WTC11 (cell line): ENCODE data around the gene PRRG2. TPM values are rescaled to one million over a fixed set of nuclear protein-coding genes. Genes with fewer than 3 reads are reported as not detected.

Experiments
- ATAC-seq: fragments of 200-7000 bp; cut with Tn5 transposase; 2 replicates; pipeline ENCODE4 v1.10.0; 2021; ENCODE audit warnings: mild to moderate bottlenecking, moderate library complexity
- CTCF ChIA-PET: fragments of 300-600 bp; sonication (Branson Sonifier 250); formaldehyde crosslinking; loops from one replicate; lab custom pipeline; 2021; ENCODE audit warnings: antibody characterized with exemption; lab: Charles Lee
- POLR2A ChIA-PET: fragments of 350-600 bp; sonication (Branson Sonifier 250); formaldehyde crosslinking; loops from one replicate; lab custom pipeline; 2021; ENCODE audit warnings: antibody characterized with exemption; lab: Charles Lee
- DNase-seq: peaks from one replicate; pipeline ENCODE4 v3.0.0; 2021; ENCODE audit warnings: low spot score
- H3K27ac Mint-ChIP-seq: 2 replicates; pipeline ENCODE4 v1.8.0; 2021; ENCODE audit warnings: mixed read lengths
- H3K27me3 Mint-ChIP-seq: 2 replicates; pipeline ENCODE4 v1.8.0; 2021; ENCODE audit warnings: low read depth, mild to moderate bottlenecking, moderate library complexity, mixed read lengths
- H3K36me3 Mint-ChIP-seq: 2 replicates; pipeline ENCODE4 v1.8.0; 2021; ENCODE audit warnings: mixed read lengths
- H3K4me1 Mint-ChIP-seq: 2 replicates; pipeline ENCODE4 v1.8.0; 2022; ENCODE audit warnings: mixed read lengths
- H3K4me3 Mint-ChIP-seq: 2 replicates; pipeline ENCODE4 v1.8.0; 2021; ENCODE audit warnings: mild to moderate bottlenecking, moderate library complexity, mixed read lengths
- H3K9me3 Mint-ChIP-seq: 2 replicates; pipeline ENCODE4 v1.8.0; 2021; ENCODE audit warnings: mixed read lengths
- CREM ChIP-seq: sonication (generic); formaldehyde crosslinking; IDR thresholded peaks from 2 replicates; pipeline ENCODE4 v1.8.1; 2022; ENCODE audit warnings: mild to moderate bottlenecking, missing genetic modification reagents, moderate library complexity
- ESRRA ChIP-seq: sonication (generic); formaldehyde crosslinking; IDR thresholded peaks from 2 replicates; pipeline ENCODE4 v1.8.1; 2022; ENCODE audit warnings: mild to moderate bottlenecking, missing genetic modification reagents, borderline replicate concordance
- NFATC4 ChIP-seq: fragments of 250-450 bp; sonication (Bioruptor Pico); IDR thresholded peaks from 2 replicates; pipeline ENCODE4 v1.9.0; 2021; ENCODE audit warnings: mild to moderate bottlenecking
- TCF7 ChIP-seq: sonication (generic); formaldehyde crosslinking; IDR thresholded peaks from 2 replicates; pipeline ENCODE4 v1.8.0; 2022; ENCODE audit warnings: mild to moderate bottlenecking, low read depth, missing genetic modification reagents, moderate library complexity
- ZNF138 ChIP-seq: sonication (generic); formaldehyde crosslinking; conservative IDR thresholded peaks from 2 replicates; pipeline ENCODE4 v1.8.1; 2022; ENCODE audit warnings: mild to moderate bottlenecking, moderate library complexity, missing genetic modification reagents
- ZNF263 ChIP-seq: sonication (generic); formaldehyde crosslinking; IDR thresholded peaks from 2 replicates; pipeline ENCODE4 v1.8.1; 2022; ENCODE audit warnings: low read depth, mild to moderate bottlenecking, moderate library complexity, missing genetic modification reagents
- ZNF317 ChIP-seq: sonication (generic); formaldehyde crosslinking; IDR thresholded peaks from 2 replicates; pipeline ENCODE4 v1.8.1; 2023; ENCODE audit warnings: low read depth, mild to moderate bottlenecking, moderate library complexity, missing genetic modification reagents, borderline replicate concordance
- ZNF423 ChIP-seq: fragments of 250-450 bp; sonication (Bioruptor Pico); IDR thresholded peaks from 2 replicates; pipeline ENCODE4 v2.1.2; 2022; ENCODE audit warnings: mild to moderate bottlenecking, moderate library complexity
- ZNF671 ChIP-seq: fragments of 250-450 bp; sonication (Bioruptor Pico); IDR thresholded peaks from 2 replicates; pipeline ENCODE4 v1.8.0; 2021; ENCODE audit warnings: mild to moderate bottlenecking
- total RNA-seq: library from RNA; stranded (reverse); gene quantifications from 3 replicates; pipeline ENCODE4 v1.2.3, GENCODE V29; 2021
- TF ChIP-seq, protein P1 (sequence below): sonication (generic); formaldehyde crosslinking; IDR thresholded peaks from 2 replicates; pipeline ENCODE4 v1.8.1; 2023; ENCODE audit warnings: mild to moderate bottlenecking, moderate library complexity, missing genetic modification reagents
- TF ChIP-seq, protein P2 (sequence below): fragments of 250-450 bp; sonication (Bioruptor Pico); conservative IDR thresholded peaks from 2 replicates; pipeline ENCODE4 v1.9.0; 2021; ENCODE audit warnings: mild to moderate bottlenecking
- TF ChIP-seq, protein P3 (sequence below): fragments of 250-450 bp; sonication (Bioruptor Pico); IDR thresholded peaks from 2 replicates; pipeline ENCODE4 v1.9.0; 2021; ENCODE audit warnings: moderate library complexity, mild to moderate bottlenecking, inconsistent platforms, borderline replicate concordance
- TF ChIP-seq, protein P4 (sequence below): sonication (generic); formaldehyde crosslinking; IDR thresholded peaks from 2 replicates; pipeline ENCODE4 v1.8.1; 2023; ENCODE audit warnings: mild to moderate bottlenecking, missing genetic modification reagents, borderline replicate concordance
- TF ChIP-seq, protein P5 (sequence below): sonication (generic); formaldehyde crosslinking; IDR thresholded peaks from 2 replicates; pipeline ENCODE4 v1.8.0; 2022; ENCODE audit warnings: mild to moderate bottlenecking, missing genetic modification reagents
- TF ChIP-seq, protein P6 (sequence below): sonication (generic); formaldehyde crosslinking; conservative IDR thresholded peaks from 2 replicates; pipeline ENCODE4 v1.8.1; 2023; ENCODE audit warnings: mild to moderate bottlenecking, low read depth, missing genetic modification reagents, moderate library complexity
- TF ChIP-seq, protein P7 (sequence below): fragments of 250-450 bp; sonication (Bioruptor Pico); IDR thresholded peaks from 2 replicates; pipeline ENCODE4 v2.1.2; 2022; ENCODE audit warnings: mild to moderate bottlenecking, moderate library complexity

PRRG2 gene
- total RNA-seq, 1 experiment from 2014 or later = 5.9 TPM

DNA sequence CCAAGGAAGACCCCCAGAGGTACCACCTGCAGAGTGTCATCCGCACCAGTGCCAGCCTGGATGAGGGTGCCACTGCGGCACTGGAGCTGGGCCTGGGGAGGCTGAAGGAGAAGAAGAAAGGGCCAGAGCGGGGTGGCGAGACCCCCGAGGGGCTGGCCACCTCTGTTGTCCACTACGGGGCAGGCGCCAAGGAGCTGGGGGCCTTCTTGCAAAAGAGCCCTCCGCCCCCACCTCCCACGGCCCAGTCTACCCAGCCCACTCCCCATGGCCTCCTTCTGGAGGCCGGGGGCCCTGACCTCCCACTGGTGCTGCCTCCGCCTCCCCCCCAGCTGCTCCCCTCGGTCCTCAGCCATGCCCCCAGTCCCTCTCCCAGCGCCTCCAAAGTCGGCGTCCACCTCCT is 15.3 kb downstream of the PRRG2 start (continued):
- TF ChIP-seq, protein P1, sequence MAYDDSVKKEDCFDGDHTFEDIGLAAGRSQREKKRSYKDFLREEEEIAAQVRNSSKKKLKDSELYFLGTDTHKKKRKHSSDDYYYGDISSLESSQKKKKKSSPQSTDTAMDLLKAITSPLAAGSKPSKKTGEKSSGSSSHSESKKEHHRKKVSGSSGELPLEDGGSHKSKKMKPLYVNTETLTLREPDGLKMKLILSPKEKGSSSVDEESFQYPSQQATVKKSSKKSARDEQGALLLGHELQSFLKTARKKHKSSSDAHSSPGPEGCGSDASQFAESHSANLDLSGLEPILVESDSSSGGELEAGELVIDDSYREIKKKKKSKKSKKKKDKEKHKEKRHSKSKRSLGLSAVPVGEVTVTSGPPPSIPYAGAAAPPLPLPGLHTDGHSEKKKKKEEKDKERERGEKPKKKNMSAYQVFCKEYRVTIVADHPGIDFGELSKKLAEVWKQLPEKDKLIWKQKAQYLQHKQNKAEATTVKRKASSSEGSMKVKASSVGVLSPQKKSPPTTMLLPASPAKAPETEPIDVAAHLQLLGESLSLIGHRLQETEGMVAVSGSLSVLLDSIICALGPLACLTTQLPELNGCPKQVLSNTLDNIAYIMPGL (CRISPR knock-in tag) = no peak
- TF ChIP-seq, protein P2, sequence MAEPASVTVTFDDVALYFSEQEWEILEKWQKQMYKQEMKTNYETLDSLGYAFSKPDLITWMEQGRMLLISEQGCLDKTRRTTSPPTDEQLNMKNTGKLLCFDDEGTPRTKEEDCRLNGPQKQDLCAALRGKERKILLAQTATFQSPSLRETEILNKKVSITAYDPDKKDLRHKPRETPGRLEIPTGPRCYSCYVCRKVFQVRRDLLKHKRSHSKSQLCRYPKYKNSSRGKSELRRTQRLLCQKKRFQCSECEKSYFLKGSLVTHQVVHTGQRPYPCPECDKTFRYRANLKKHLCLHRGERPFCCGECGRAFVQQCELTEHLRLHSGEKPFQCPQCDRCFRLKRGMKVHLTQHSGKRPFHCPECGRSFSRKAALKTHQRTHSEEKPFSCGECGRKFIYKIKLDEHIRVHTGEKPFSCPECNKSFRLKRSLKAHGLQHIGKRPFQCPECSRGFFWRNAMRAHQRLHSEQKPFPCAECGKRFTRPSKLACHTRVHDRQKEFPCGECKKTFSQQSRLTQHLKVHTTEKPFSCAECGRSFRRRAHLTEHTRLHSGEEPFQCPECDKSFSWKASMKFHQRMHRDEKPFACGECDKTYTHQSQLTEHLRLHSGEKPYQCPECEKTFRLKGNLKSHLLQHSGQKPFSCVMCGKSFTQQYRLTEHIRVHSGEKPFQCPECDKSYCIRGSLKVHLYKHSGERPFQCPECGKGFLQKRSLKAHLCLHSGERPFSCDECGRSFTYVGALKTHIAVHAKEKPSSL (CRISPR knock-in tag) = no peak
- TF ChIP-seq ZNF263 (no peak), TCF7 (CRISPR knock-in tag) (no peak), ZNF423 (no peak)

DNA sequence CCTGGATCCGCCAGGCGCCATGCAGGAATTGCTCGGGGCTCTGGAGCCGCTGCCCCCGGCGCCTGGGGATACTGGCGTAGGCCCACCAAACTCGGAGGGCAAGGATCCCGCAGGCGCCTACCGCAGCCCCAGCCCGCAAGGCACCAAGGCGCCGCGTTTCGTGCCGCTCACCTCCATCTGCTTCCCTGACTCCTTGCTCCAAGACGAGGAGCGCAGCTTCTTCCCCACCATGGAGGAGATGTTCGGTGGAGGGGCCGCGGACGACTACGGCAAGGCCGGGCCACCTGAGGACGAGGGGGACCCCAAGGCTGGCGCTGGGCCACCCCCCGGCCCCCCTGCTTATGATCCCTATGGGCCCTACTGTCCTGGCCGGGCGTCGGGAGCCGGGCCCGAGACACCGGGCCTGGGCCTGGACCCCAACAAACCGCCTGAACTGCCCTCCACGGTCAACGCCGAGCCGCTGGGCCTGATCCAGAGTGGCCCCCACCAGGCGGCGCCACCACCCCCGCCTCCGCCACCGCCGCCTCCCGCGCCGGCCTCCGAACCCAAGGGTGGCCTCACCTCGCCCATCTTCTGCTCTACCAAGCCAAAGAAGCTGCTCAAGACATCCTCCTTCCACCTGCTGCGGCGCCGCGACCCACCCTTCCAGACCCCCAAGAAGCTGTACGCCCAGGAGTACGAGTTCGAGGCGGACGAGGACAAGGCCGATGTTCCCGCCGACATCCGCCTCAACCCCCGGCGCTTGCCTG is 16.0 kb downstream of the PRRG2 start:
- POLR2A ChIA-PET = no interaction called here
- peaks cover 8% of the 10 kb centered on the region for H3K4me1 Mint-ChIP-seq
- CTCF ChIA-PET = interaction anchor here (0.6 to 1.6 kb wide), 2 partner anchors 27 to 82 kb away, joined by 3 to 5 read pairs; no protein-coding TSS in a partner anchor
- no peak overlapping the region for H3K27ac Mint-ChIP-seq
- H3K36me3 Mint-ChIP-seq = peaks cover 42% of the 10 kb centered on the region
- DNase-seq = no peak
- H3K27me3 Mint-ChIP-seq = no peaks in the 10 kb centered on the region
- no peak for ATAC-seq
- no peak overlapping the region for H3K4me3 Mint-ChIP-seq
- no peaks in the 10 kb centered on the region for H3K9me3 Mint-ChIP-seq
- no peak for TF ChIP-seq CREM (CRISPR knock-in tag)
- no peak for TF ChIP-seq ESRRA (CRISPR knock-in tag)
- TF ChIP-seq, protein P3, sequence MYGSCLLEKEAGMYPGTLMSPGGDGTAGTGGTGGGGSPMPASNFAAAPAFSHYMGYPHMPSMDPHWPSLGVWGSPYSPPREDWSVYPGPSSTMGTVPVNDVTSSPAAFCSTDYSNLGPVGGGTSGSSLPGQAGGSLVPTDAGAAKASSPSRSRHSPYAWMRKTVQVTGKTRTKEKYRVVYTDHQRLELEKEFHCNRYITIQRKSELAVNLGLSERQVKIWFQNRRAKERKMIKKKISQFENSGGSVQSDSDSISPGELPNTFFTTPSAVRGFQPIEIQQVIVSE (CRISPR knock-in tag) = no peak

DNA sequence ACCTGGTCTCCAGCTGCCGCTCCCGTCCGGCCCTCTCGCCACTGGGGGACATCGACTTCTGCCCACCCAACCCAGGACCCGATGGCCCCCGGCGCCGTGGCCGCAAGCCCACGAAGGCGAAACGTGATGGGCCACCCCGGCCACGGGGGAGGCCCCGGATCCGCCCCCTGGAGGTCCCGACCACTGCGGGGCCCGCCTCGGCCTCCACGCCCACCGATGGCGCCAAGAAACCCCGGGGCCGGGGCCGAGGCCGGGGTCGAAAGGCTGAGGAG is 16.5 kb downstream of the PRRG2 start:
- ATAC-seq = no peak
- Mint-ChIP-seq H3K4me3 (no peak overlapping the region), H3K36me3 (peaks cover 47% of the 10 kb centered on the region), H3K27ac (no peak overlapping the region), H3K4me1 (peaks cover 8% of the 10 kb centered on the region), H3K27me3 (no peaks in the 10 kb centered on the region), H3K9me3 (no peaks in the 10 kb centered on the region)
- POLR2A ChIA-PET = no interaction called here
- DNase-seq = no peak
- CTCF ChIA-PET = interaction anchor here (0.6 kb wide), 1 partner anchor 81 kb away, joined by 3 read pairs; no protein-coding TSS in a partner anchor
- TF ChIP-seq CREM (CRISPR knock-in tag) (no peak), ZNF671 (no peak), ZNF138 (no peak), ESRRA (CRISPR knock-in tag) (no peak), TCF7 (CRISPR knock-in tag) (no peak), ZNF317 (no peak), ZNF423 (no peak), NFATC4 (CRISPR knock-in tag) (no peak)
- TF ChIP-seq, protein P4, sequence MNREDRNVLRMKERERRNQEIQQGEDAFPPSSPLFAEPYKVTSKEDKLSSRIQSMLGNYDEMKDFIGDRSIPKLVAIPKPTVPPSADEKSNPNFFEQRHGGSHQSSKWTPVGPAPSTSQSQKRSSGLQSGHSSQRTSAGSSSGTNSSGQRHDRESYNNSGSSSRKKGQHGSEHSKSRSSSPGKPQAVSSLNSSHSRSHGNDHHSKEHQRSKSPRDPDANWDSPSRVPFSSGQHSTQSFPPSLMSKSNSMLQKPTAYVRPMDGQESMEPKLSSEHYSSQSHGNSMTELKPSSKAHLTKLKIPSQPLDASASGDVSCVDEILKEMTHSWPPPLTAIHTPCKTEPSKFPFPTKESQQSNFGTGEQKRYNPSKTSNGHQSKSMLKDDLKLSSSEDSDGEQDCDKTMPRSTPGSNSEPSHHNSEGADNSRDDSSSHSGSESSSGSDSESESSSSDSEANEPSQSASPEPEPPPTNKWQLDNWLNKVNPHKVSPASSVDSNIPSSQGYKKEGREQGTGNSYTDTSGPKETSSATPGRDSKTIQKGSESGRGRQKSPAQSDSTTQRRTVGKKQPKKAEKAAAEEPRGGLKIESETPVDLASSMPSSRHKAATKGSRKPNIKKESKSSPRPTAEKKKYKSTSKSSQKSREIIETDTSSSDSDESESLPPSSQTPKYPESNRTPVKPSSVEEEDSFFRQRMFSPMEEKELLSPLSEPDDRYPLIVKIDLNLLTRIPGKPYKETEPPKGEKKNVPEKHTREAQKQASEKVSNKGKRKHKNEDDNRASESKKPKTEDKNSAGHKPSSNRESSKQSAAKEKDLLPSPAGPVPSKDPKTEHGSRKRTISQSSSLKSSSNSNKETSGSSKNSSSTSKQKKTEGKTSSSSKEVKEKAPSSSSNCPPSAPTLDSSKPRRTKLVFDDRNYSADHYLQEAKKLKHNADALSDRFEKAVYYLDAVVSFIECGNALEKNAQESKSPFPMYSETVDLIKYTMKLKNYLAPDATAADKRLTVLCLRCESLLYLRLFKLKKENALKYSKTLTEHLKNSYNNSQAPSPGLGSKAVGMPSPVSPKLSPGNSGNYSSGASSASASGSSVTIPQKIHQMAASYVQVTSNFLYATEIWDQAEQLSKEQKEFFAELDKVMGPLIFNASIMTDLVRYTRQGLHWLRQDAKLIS (CRISPR knock-in tag) = no peak
- TF ChIP-seq, protein P5, sequence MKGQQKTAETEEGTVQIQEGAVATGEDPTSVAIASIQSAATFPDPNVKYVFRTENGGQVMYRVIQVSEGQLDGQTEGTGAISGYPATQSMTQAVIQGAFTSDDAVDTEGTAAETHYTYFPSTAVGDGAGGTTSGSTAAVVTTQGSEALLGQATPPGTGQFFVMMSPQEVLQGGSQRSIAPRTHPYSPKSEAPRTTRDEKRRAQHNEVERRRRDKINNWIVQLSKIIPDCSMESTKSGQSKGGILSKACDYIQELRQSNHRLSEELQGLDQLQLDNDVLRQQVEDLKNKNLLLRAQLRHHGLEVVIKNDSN (CRISPR knock-in tag) = no peak
- TF ChIP-seq, protein P6, sequence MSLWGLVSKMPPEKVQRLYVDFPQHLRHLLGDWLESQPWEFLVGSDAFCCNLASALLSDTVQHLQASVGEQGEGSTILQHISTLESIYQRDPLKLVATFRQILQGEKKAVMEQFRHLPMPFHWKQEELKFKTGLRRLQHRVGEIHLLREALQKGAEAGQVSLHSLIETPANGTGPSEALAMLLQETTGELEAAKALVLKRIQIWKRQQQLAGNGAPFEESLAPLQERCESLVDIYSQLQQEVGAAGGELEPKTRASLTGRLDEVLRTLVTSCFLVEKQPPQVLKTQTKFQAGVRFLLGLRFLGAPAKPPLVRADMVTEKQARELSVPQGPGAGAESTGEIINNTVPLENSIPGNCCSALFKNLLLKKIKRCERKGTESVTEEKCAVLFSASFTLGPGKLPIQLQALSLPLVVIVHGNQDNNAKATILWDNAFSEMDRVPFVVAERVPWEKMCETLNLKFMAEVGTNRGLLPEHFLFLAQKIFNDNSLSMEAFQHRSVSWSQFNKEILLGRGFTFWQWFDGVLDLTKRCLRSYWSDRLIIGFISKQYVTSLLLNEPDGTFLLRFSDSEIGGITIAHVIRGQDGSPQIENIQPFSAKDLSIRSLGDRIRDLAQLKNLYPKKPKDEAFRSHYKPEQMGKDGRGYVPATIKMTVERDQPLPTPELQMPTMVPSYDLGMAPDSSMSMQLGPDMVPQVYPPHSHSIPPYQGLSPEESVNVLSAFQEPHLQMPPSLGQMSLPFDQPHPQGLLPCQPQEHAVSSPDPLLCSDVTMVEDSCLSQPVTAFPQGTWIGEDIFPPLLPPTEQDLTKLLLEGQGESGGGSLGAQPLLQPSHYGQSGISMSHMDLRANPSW (CRISPR knock-in tag) = no peak
- TF ChIP-seq, protein P7, sequence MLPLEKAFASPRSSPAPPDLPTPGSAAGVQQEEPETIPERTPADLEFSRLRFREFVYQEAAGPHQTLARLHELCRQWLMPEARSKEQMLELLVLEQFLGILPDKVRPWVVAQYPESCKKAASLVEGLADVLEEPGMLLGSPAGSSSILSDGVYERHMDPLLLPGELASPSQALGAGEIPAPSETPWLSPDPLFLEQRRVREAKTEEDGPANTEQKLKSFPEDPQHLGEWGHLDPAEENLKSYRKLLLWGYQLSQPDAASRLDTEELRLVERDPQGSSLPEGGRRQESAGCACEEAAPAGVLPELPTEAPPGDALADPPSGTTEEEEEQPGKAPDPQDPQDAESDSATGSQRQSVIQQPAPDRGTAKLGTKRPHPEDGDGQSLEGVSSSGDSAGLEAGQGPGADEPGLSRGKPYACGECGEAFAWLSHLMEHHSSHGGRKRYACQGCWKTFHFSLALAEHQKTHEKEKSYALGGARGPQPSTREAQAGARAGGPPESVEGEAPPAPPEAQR (CRISPR knock-in tag) = no peak
